HG03060 (cell line): Measurements from ENCODE around the gene TIGIT.

ENCODE experiments used
- ATAC-seq: cut with Tn5 transposase; IDR thresholded peaks from one replicate; pipeline ENCODE4 v1.9.1; 2021; ENCODE audit warnings: low read depth, moderate number of reproducible peaks; ENCODE audit not compliant: unreplicated experiment

TIGIT gene

DNA sequence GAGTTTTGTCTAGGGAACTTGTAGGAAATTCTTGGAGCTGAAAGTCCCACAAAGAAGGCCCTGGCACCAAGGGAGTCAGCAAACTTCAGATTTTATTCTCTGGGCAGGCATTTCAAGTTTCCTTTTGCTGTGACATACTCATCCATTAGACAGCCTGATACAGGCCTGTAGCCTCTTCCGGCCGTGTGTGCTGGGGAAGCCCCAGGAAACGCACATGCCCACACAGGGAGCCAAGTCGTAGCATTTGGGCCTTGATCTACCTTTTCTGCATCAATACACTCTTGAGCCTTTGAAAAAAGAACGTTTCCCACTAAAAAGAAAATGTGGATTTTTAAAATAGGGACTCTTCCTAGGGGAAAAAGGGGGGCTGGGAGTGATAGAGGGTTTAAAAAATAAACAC lies 15.0 kb downstream of the TIGIT start:
- ATAC-seq: no peak

DNA sequence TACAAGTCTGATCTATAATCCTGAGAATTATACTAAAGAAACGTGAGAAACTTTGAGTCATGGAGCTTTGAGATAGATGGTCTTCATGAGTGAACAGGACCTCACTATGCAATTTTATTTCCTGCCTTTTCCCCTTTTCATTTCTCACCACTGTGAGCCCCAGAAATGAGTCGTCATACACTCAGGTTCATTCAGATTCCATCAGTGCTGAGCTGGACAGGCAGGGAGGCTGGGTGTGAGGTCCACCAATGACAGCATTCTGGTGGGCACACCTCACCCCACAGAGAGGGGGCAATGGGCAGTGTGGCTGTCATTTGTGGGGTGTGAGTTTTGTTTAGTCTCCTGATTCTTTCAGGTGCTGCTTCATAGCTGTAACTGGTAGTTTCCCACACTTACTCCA lies 16.9 kb downstream of the TIGIT start:
- no peak for ATAC-seq

DNA sequence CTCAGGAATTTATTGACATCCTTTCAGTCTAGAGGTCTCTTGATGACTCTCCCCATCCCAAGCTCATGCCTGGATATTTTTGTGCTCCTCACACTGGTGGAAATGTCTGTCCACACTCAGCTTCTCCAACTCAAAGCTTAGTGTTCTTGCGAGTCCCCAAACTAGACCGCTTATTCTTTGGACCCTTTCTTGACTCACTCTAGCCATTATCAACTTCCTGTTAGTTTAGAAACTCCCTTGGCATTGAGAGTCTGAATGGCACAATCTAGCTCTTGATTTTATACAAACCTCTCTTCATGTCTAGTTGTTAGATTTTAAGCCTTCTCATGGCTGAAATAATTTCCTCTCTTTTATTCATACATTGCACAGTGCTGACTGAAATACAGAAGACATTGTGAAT lies 19.6 kb downstream of the TIGIT start:
- no peak for ATAC-seq

DNA sequence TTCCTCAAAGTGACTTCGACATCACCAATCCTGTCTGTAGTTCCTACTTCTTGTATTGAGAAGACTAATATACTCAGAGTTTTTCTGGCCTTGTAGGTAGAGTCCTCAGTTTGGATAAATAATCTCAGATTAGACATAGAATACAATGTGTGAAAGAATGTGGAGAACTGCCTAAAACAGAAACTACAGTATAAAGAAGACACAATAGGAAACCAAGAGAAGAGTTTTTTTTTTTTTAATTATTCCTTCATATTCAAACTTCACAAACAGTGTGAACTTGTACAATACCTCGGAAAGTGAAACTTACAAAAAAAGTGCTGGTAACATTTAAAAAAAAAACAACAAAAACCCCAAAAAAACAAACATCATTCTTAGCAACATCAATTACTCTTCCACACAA lies 20.5 kb downstream of the TIGIT start:
- ATAC-seq: no peak

DNA sequence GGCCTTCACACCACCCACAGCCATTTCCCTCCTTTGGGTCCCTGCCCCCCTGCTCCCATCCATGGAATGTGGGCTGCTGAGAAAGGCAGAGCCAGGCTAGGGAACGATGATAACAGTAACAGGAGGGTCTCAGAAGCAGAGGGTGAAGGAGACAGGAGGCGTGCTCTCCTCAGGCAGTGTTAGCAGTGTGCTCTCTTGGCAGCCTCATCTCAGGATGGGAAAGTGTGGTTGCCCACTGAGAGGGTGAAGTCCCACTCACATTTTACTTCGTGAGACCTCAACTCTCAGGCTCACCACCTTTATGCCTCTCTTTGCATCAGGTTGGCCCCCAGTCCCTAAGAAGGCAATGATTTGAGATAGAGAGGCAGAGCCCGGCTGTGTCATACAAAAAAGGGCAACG lies 24.5 kb downstream of the TIGIT start:
- no peak for ATAC-seq

DNA sequence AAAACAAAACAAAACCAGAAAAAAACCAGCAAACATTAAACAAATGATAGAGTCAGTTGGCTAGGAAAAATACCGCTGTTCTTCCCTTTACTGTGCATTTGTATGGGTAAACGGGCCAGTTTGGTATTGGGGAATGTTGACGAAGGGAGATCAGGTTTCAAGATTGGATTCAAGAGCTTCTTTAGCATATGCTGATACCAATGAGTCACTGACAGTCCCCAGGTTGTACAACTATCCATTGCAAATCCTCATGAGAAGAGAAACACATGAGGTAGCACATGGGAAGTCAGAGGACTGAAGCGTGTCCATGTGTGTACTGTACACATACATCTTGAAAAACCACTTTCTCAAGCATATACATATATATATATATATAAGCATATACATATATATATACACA lies 25.6 kb downstream of the TIGIT start:
- ATAC-seq: no peak

DNA sequence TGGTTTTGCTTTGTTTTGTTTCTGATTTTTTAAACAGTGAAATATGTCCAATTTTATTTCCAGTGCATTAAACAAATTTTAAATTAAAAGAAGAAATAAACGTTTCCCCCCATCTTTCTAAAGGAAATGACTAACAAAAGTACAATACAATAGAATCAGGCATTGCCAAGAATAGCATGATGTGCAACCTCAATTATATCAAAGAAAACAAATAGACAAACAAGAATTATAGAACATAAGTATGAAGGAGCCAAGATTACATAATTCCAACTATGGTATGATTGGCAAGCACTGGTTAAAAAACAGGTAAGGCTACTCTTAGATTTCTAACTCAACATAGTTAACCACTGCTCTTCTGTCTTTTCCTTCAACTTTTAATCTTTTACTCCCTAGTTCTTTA lies 26.4 kb downstream of the TIGIT start:
- no peak for ATAC-seq

DNA sequence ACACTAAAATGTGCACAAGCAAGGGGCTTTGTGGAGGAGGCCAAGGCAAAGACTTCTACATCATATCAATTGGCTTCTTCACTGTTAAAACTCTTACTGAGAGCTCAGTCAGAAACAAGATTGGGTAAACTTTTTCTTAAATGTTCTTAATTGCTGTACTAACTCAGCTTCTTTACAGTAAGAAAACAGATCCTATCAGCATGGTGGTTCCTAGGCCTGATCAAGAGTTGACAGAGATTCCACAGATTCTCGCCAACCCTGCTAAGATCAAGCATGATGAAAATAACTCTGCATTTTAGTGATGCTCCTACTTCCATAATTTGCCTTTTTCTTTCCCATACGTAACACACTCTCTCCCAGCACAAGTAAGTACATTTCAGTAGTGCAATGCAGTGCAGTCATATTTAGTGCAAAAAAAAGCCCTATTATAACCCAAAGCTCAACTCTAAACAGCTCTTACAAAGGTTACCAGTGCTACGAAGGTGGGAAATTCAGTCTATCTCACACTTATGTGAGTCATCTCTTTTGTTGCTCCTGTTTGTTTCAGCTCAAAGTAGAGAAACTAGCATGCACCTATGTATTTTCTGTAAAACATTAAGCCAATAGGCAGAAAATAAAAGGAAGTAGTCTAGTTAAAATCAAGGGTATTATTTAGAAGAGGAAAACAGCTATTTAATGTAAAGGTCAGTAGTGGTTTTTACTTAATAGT lies 29.9 kb downstream of the TIGIT start:
- ATAC-seq: no peak

DNA sequence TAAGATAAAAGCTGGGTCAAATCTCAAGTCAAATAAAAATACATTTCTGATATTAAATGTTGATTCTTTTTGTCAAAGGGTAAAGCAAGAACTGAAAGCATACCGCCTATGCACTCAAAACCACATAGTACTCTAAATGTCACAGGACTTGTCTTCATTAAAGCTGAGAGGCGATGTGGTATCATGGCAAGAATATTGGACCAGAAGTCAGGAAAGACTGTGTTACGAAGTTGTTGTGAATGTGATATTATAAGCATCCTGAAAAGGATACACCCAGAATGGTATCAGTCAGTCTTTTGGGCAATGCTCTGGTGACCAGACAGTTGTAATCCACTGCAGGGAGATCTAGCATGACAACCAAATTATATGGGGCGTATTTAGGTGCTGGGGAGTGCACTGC lies 33.8 kb downstream of the TIGIT start:
- no peak for ATAC-seq

DNA sequence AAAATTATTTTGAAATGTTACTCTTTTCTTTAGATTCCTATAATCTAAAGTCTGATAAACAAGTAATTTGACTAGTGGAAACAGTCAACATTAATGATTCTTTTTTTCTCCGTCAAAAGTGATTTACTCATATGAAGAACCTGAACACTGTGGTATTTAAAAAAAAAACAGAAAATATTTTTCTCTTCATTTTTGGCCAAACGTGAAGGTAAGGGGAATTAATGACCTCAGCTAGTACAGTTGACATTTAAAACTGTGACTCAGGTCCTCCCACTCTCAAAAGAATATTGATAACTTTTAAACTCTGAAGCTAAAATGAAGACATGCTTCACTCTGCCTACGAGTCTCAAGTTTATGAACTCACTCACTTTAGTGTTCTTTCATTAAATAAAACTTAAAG lies 34.5 kb downstream of the TIGIT start:
- ATAC-seq: no peak

DNA sequence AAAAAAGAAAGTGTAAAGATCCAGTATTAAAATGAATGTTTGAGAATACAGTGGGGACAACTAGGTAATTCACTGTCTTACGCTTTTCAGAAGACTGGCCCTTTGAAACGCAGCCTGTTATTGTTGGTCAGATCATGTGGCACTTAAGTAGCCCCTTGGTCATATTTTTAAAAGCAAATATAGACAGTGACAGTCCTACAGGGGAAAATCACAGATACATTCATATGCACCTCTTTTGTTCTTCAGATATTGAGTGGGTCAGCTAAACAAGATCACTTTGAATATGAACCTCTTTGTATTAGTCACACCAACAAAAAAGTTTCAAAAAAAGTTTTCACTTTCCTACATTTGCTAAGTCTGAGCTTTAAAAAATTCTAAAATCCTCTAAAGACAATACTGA lies 36.0 kb downstream of the TIGIT start:
- no peak for ATAC-seq

DNA sequence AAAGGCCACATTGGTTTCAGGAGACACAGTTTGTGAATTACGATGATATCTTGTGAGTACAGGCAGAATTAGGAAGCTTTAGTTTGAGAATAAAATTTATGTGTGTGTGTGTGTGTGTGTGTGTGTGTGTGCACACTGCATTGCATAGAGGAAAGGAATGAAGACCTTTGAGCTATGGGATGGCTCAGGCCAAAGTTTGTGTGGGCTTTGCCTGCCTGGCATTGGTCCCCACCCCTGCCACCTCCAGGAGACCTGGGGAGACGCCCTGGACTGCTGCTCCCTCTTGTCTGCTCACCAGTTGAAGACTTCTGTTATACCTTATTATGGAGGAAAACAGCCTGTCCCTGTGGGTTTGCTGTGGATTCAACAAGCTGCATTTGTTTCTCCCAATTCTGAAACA lies 37.2 kb downstream of the TIGIT start:
- ATAC-seq: no peak

DNA sequence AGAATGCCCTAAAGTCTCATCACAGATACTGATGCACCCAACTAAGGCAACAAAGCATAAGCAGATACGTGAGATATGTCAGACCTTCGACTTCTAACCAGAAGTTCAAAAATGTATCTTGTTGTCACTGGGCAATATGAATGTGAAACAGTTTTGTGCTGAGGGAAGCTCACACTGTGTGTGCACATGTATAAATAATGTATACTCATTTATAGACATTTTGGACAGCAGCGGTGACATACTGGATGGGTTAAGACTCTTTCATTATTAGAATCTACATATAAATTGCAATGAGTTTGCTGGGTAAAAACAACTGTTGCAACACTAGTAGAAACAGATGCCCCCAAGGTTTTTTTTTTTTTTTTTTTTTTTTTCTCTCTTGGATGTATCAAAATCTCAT lies 37.9 kb downstream of the TIGIT start:
- no peak for ATAC-seq

DNA sequence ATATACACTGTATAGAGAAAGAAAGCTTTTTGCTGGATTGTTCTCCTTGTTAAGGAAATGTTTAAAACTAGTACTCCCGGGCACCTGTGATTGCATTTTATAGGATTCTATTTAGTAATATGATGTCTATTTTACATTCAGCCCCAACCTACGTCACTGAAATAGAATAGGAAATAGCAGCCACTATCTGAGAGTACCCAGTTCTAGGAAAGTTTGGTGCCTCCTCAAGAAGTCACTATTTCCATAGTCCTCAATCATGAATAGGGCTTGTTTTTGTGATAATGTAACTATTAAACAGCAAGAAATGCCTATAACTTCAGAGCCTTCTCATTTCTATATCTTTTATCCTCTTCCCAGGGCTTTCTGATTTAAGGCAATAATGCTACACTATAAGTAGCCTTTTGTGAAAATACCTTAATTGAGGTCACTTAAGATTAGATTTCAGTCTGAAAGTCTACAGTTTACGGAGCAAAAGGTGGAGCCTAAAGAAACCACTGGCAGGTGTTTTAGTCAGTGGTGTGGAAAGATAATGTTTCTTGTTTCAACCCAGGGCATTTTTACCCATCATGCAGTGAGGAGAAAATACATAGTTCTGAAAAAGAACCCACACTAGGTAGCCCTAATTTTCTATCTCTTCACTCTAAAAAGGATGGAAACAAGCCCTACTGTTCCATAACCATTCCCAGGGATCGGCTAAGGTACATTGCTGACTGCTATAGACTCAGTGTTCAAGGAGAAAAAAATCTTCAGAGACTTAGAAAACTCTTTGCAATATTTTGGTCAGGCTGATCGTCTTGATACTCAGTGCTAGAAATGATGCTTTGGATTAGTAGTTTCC lies 38.7 kb downstream of the TIGIT start:
- ATAC-seq: no peak

DNA sequence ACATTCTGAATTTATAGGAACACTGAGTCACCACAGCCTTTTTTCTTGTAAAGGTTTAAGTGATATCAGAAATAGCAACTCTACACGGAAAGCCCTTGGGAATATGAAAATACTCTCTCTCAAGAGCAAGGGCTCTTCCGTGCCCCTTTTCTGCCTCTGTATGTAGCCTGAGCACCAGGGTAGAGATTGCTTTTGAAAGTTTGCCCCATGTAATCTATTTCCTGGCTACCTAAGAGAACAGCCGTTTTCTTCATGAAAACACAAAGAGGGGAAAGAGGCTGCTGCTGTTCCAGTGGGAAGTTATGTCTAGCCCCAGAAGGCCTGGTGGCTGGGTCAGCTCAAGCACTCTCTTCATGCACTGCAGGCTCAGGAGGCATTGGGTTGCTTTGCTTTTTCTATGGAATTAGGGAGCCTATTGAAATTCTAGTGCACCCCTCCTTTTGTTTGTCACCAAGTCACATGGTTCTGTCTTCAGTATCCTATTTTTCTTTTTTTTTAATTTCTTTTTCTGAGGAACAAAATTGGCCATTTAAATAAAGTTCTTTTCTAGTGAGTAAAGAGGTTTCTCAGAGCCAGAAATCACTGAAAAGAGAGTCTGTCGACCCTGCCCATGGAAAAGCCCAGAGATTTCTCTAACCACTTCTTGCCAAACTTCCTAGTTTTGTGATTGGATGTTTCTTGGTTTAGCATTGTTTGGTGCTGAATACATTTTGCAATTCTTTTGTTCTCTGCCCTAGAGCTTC lies 39.5 kb downstream of the TIGIT start:
- no peak for ATAC-seq

DNA sequence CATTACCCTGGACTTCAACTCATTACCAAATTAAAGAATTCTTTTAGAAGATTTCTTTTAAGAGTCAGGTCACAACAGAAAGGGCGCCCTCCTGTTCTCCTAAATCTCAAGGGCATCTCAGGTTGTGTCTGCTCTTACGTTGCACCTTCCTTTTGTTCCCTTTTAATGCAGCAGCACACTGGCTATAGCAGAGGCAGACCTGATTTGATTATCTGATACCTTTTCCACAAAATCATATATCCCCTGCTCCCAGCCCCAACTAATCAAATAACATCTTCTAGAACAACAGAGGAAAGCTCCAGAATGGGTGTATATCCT lies 40.1 kb downstream of the TIGIT start:
- ATAC-seq: no peak

DNA sequence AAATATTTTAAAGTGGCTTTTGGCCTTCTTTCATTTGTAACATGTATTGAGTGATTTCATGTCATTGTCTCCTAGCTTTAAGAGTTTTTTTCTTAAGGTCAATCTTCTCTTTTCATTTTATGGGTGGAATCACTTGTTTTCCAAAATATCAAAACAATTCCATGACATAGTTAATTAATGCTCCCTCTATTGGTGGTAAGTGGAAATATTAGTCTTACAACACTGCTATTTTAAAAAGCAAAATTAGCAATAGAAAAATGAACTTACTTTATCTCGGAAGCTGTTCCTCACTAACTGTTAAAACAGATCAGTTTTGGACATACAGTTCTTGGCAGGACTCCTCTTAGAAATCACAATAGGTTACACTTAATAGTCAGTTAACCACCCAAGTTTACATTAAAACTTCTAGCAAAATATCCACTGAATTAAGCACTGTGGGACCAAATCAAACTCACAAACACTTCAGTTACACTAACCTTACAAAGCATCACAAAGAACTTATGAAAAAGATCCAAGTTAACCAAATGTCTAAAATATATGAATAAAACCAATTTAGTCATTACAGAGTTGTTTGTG lies 42.4 kb downstream of the TIGIT start:
- ATAC-seq: no peak

DNA sequence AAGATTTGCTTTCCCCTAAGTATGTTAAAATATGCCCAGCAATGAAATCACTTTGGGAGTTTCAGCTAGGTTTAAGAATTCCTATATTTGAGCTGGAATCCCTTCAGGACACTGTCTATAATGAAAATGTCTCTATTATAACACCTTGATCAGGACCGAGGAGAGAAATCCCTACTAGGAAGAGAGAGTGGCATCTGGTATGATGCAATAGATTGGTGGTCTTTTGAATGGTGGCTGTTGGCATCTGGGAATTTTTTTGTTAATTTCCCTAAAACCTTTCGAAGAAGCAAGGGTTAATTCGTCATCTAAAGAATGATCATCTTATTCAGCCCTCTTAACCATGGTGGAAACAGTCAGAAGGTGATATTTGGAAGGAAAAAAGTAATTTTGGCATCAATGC lies 43.0 kb downstream of the TIGIT start:
- no peak for ATAC-seq

DNA sequence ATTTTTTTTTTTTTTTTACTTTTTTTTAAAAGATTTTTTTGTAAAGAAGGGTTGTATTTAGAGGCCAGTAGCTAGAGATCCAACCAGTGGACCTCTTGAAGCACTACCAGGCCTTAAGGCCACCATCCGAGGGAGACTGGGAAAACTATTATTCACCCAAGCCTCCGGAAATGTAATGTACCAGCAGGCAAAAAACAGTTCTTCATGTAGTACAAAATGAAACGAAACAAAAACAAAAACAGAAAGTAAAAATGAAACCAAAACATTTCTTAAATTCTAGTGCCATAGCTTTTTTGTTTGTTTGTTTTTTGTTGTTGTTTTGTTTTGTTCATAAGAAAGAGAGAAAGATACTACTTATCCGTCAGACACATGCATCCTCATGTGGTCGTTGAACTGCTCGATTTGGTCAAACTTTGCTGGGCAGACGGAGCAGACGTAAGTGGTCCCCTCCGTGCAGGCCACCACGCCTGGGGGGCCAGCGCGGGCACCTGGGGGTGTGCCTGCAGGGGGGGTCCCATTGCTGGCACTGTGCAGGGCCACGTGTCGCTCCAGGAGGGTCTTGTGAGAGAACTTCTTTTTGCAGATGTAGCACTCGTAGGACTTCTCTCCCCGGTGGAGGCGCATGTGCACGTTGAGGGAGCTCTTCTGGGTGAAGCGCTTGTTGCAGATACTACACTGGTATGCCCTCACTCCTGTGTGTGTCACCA lies 45.0 kb downstream of the TIGIT start:
- no peak for ATAC-seq

DNA sequence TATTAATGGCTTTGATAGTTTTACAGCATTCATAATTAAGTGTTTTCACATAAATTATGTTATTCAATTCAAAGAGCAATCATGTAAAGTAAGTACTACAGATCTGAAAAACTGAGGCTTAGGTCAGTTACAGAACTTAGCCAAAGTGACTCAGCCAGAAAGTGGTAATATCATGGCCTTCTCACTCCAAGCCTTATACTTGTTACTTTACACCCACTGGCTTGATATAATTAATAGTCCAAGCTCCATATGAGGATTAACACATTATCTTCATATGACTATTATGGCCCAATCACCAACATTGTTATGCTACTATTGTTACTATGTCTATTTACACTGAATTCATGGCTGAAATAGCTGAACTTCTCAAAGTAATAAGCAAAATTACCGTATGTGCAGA lies 50.7 kb downstream of the TIGIT start:
- ATAC-seq: no peak

DNA sequence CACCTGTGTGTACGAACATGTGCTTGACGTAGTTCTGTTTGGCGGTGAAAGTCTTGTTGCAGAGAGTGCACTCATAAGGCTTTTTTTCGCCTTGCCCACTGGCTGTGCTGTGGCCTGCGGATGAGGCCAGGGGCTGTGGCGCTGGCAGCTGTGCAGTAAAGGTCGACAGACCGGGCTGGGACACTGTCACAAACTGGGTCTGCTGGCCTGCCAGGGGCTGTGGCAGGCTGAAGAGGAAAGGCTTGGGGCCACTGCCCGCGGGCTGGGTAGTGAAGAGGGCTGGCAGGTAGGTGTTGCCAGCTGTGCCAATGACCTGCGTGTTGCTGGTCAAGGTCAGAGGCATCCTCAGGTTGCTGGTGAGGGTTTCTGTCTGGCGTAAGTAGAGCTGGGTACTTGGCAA lies 56.4 kb downstream of the TIGIT start:
- ATAC-seq: no peak
